T-helper 17 cell (primary cell): ENCODE data around the gene ICOSLG. TPM values are rescaled to one million over a fixed set of nuclear protein-coding genes. Genes with fewer than 3 reads are reported as not detected.

Experiments
- ATAC-seq: fragments of 150-1000 bp; cut with Tn5 transposase; 2 replicates; pipeline ENCODE4 v1.10.0; 2021; ENCODE audit warnings: mild to moderate bottlenecking, moderate library complexity
- DNase-seq, 3 donors: peaks; one replicate each; pipeline versions ENCODE4 v3.0.0 to v3.0.0-alpha.2; 2020 to 2021
- H3K9me3 ChIP-seq: one replicate; pipeline ENCODE4 v1.7.0; 2013; ENCODE audit warnings: low read length, mild to moderate bottlenecking; ENCODE audit not compliant: control insufficient read depth, poor library complexity, severe bottlenecking
- H3K27ac Mint-ChIP-seq: one replicate; pipeline ENCODE4 v1.8.0; 2022; ENCODE audit warnings: mild to moderate bottlenecking, moderate library complexity, mixed read lengths
- H3K27me3 Mint-ChIP-seq: one replicate; pipeline ENCODE4 v1.8.0; 2022; ENCODE audit warnings: mixed read lengths
- H3K36me3 Mint-ChIP-seq: one replicate; pipeline ENCODE4 v1.8.0; 2022; ENCODE audit warnings: low read depth, mixed read lengths
- H3K4me1 Mint-ChIP-seq: one replicate; pipeline ENCODE4 v1.8.0; 2022; ENCODE audit warnings: mild to moderate bottlenecking, mixed read lengths
- H3K4me3 Mint-ChIP-seq: one replicate; pipeline ENCODE4 v1.8.0; 2022; ENCODE audit warnings: mild to moderate bottlenecking, moderate library complexity, mixed read lengths
- total RNA-seq, 4 donors: library from RNA in 2 of 4; stranded (reverse) in 2 of 4; gene quantifications; one replicate each; pipeline ENCODE4 v1.2.3 and lab custom pipeline; 2022 to 2026

ICOSLG gene
- total RNA-seq, 2 donors from 2014 or later, result 9.4 to 19.1 TPM

DNA sequence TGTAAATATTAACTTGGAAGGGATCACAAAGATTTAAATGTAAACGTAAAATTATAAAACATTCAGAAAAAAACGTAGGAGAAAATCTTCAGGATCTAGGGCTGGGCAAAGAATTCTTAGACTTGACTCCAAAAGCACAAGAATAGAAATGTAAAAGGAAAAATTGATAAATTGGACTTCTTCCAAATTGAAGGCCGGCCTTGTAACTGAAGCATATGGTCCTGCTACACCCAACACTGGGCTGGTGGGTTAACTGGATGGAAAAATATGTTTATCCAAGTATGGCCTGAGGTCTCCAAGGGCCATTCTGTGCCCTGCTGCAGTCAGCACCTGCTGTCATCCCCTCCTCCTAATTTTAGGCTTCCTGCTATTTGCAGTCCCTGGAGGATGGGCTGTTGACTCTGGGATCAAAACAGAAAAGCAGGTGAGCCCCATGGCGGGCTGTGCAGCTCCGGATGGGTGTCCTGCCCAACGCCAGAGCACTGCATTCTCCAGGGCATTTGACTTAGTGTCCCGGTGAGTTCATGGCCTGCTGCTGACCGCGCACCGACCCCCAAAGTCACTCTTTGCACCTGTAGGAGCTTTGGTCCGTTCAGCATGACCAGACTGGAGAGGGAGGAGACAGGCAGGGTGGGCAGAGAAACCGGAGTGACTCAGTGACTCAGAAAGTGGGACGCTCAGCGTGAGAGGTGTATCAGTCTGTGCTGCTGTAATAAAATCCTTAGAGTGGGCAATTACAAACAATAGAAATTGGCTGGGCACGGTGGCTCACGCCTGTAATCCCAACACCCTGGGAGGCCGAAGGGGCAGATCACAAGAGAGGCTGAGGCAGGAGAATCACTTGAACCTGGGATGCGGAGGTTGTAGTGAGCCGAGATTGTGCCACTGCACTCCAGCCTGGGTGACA is 38.9 kb upstream of the ICOSLG start:
- H3K4me3 Mint-ChIP-seq, result no peak overlapping the region

DNA sequence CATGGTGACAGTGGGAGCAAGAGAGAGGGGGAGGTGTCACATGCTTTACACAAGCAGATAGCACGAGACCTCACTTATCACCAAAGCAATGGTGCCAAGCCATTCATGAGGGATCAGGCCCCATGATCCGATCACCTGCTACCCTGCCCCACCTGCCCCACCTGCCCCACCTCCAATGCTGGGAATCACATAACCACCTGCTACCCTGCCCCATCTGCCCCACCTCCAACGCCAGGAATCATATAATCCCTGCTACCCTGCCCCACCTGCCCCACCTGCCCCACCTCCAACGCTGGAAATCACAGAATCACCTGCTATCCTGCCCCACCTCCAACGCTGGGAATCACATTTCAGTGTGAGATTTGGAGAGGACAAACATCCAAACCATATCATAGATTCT is 34.3 kb upstream of the ICOSLG start:
- H3K27ac Mint-ChIP-seq, result no peak overlapping the region
- peaks cover 2% of the 10 kb centered on the region for H3K4me1 Mint-ChIP-seq
- H3K9me3 ChIP-seq, result no peaks in the 10 kb centered on the region
- no peaks in the 10 kb centered on the region for H3K36me3 Mint-ChIP-seq
- DNase-seq, result peak in 1 of 3 donors; percentile 0
- ATAC-seq, result no peak
- no peak overlapping the region for H3K4me3 Mint-ChIP-seq
- H3K27me3 Mint-ChIP-seq, result no peaks in the 10 kb centered on the region

More for the DNA sequence above, 38.9 kb upstream of the ICOSLG start:
- H3K9me3 ChIP-seq, result no peaks in the 10 kb centered on the region
- Mint-ChIP-seq H3K4me1 (peaks cover 6% of the 10 kb centered on the region), H3K36me3 (no peaks in the 10 kb centered on the region), H3K27ac (no peak overlapping the region), H3K27me3 (no peaks in the 10 kb centered on the region)
- DNase-seq (peak in 1 of 3 donors; percentile 3), ATAC-seq (no peak)

DNA sequence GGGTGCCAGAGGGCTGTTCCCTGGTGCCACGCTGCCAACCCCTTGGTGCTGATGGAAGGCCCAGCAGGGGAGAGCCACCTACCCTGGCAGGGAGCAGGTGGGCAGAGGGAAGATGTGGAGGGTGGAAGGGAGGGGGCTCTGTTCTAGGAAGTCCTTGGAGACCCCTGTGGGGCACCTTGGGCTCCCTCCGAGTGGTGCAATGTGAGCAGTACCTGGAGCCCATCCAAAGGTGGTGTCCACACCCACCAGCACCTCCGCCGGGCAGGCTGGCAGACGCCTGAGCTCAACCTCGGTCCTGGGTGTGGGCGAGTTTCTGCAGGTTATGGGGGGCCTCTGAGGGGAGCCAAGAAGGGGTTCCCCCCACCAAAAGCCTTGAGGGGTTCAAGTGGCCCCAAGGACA is 32.3 kb upstream of the ICOSLG start:
- DNase-seq, result peak in 1 of 3 donors; percentile 8
- peaks cover 3% of the 10 kb centered on the region for H3K4me1 Mint-ChIP-seq
- no peak for ATAC-seq
- H3K9me3 ChIP-seq, result no peaks in the 10 kb centered on the region
- H3K4me3 Mint-ChIP-seq, result no peak overlapping the region
- H3K27ac Mint-ChIP-seq, result no peak overlapping the region
- H3K36me3 Mint-ChIP-seq, result no peaks in the 10 kb centered on the region
- no peaks in the 10 kb centered on the region for H3K27me3 Mint-ChIP-seq

DNA sequence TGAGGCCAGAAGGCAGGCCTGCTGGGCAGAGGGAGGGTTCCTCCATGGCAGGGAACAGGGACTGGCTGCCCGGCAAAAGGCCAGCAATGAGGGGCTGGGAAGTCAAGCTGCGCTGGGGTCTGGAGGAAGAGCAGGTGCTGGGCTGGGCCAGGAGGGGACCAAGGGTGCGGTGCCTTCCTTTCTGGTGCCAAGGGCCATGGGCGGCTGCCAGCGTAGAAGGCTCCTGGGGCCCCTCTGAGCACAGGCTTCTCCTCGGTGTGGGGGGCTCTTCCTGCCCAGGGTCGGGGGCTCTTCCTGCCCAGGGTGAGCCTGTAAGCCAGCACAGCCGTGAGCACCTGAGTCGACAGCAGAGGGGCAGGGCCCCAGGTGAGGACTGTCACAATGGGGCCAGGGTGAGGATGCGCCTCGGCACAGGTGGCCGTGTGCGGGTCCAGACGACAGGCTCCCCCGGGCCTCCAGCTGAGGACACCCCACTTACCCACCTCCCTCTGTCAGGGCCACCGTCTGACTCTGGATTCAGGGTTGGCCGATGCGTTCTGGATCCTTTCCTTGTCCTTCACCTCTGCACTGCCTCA is 31.6 kb upstream of the ICOSLG start:
- no peak overlapping the region for H3K27ac Mint-ChIP-seq
- H3K4me3 Mint-ChIP-seq, result peak overlapping the region; percentile 55
- no peaks in the 10 kb centered on the region for H3K36me3 Mint-ChIP-seq
- no peaks in the 10 kb centered on the region for H3K27me3 Mint-ChIP-seq
- no peaks in the 10 kb centered on the region for H3K9me3 ChIP-seq
- DNase-seq (peak in 1 of 3 donors; percentile 4), ATAC-seq (no peak)
- peaks cover 3% of the 10 kb centered on the region for H3K4me1 Mint-ChIP-seq

DNA sequence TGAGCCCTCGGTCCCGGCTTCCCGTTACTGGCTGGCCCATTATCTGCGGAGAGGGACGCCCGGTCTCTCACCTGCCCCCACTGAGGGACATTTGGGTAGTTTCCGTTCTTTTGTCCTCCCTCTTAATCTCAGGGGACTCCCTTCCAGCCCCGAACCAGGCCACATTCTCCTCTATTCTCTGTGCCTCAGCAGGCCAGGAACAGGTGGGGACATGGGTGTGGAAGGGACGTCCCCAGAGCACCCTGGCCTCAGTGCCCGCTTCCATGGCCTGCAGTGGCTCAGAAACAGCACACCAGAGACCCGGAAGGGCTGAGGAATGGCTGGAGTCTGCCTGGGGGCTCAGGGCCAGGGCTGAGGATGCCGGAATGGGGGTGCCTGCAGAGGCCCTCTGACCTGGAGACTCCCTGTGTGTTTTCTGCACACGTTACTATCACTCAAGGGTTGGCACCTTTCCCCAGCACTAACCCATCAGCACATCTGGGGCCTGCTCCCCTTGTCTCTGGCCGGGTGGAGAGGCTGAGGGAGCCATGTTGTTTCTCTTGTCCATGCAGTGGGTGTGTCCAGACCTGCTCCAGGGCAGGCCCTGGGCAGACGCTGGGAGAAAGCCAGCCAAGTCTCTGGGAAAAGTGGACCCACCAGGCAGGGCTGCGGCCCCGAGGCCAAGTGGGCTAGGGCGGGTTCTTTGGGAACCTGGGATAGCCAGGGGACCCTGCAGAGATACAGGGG is 31.0 kb upstream of the ICOSLG start:
- no peak overlapping the region for H3K27ac Mint-ChIP-seq
- peak overlapping the region; percentile 55 for H3K4me3 Mint-ChIP-seq
- H3K4me1 Mint-ChIP-seq, result peaks cover 3% of the 10 kb centered on the region
- no peaks in the 10 kb centered on the region for H3K9me3 ChIP-seq
- no peaks in the 10 kb centered on the region for H3K36me3 Mint-ChIP-seq
- no peaks in the 10 kb centered on the region for H3K27me3 Mint-ChIP-seq
- peak in 1 of 3 donors; percentile 8 for DNase-seq
- no peak for ATAC-seq

DNA sequence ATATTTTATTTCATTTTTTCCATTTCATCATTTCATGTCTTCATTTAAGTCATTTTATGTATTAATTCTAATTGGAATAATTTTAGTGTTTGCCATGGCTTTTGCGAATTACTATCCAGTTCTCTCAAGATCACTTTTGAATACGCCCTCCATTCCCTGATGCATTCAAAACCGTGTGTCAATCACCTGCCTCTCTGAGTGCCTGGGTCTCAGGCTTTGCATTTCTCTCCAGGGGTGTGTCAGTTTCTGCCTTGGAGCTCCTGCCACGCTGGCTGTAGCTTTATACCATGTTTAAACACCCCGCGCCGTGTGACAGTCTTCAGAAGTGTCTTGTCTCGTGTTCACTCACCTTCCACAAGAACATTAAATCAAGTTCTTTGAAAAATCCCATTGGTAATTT is 28.3 kb upstream of the ICOSLG start:
- Mint-ChIP-seq H3K36me3 (no peaks in the 10 kb centered on the region), H3K4me3 (no peak overlapping the region), H3K27me3 (no peaks in the 10 kb centered on the region), H3K27ac (no peak overlapping the region), H3K4me1 (peaks cover 3% of the 10 kb centered on the region)
- no peak for ATAC-seq
- peak in 1 of 3 donors; percentile 7 for DNase-seq
- H3K9me3 ChIP-seq, result no peaks in the 10 kb centered on the region

DNA sequence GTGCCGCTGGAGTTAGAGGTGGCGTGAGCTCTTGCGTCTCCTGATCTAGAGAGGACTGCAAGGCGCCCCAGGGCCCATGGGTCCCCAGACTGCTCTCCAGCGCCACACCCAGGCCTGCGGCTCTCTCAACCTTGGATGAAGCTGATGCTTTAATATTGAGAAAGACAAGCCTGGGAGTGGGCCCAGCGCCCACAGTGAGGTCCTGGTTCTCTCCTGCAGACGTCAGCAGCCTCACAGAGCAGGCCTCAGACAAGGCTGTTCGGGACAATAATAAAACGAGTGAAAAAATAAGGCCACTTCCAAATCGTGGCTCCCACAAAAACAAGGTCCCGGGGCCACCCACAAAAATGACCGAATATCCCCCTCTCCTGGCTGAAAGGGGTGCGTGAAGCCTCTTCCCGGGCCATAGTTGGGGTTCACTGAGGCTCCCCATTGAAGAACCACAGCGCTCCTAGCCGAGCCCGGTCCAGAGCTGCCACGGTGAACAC is 27.0 kb upstream of the ICOSLG start:
- Mint-ChIP-seq H3K36me3 (no peaks in the 10 kb centered on the region), H3K4me1 (peaks cover 3% of the 10 kb centered on the region), H3K4me3 (no peak overlapping the region), H3K27ac (no peak overlapping the region), H3K27me3 (no peaks in the 10 kb centered on the region)
- peak in 1 of 3 donors; percentile 11 for DNase-seq
- no peaks in the 10 kb centered on the region for H3K9me3 ChIP-seq
- ATAC-seq, result no peak

DNA sequence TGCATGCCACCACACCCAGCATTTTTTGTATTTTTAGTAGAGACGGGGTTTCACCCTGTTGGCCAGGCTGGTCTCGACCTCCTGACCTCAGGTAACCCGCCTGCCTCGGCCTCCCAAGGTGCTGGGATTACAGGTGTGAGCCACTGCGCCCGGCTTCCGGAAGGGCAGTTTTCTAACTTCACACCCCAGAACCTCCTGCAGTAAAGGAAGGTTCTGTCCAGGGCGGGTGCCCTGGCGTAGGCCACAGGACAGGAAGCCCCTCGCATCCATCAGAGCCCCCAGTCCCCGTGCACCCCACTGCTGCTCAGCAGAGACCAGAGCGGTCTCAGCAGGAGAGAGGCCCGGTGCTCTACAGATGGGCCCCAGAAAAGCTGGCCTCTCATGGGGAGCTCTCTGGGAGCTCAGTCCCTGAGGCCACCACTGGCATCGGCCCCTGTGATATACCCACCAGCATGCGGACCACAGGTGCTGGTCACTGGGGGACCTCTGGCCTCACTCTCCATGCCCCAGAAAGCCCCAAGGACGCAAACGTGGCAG is 25.1 kb upstream of the ICOSLG start:
- DNase-seq (no peak), ATAC-seq (no peak)

DNA sequence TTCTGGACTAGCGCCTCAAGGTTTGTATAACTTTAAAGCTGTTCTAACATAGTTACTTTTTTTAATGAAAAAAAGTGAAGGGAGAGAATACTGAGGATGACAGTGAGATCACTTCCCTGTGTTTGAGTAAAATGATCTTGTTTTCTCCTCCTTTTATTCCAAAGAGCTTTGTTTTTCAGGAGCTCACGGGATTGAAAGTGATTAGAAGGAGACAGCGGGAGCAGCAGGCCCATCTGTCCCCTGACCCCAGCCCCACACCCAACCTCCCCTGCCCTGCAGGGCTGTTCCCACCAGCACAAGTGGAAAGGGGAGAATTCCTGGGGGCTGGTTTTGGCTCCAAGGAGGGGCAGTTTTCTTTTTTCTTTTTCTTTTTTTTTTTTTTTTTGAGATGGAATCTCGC is 23.0 kb upstream of the ICOSLG start:
- H3K36me3 Mint-ChIP-seq, result no peaks in the 10 kb centered on the region
- DNase-seq, result no peak

More for the DNA sequence above, 25.1 kb upstream of the ICOSLG start:
- no peaks in the 10 kb centered on the region for H3K27me3 Mint-ChIP-seq
- peaks cover 3% of the 10 kb centered on the region for H3K4me1 Mint-ChIP-seq
- H3K4me3 Mint-ChIP-seq, result no peak overlapping the region
- H3K9me3 ChIP-seq, result no peaks in the 10 kb centered on the region
- no peak overlapping the region for H3K27ac Mint-ChIP-seq
- no peaks in the 10 kb centered on the region for H3K36me3 Mint-ChIP-seq

DNA sequence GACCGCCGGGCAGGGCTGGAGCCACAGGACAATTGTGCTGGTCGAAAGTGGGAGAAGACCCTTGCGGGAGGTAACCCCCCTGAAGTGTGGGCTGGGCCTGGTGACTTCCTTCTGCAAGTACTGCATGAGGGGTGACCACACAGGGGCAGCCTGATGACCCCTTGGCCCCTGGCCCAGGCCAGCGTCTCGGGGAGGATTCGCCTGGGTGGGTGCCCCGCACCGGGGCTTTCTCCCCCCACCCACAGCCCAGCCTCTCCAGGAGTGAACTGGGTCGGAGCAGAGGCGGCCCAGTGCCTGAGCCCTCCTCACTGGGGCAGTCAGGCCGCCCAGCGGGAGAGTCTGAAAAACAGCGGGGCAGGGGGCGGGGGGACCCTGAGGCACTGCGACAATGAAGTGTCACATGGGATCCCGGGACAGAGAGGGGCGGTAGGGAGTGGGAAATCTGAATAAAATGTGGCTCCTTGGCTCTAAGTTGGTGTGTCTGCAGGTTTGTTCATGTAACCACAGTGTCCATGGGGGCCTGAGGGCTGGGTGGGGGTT is 22.5 kb upstream of the ICOSLG start:
- no peaks in the 10 kb centered on the region for H3K9me3 ChIP-seq
- ATAC-seq, result no peak
- Mint-ChIP-seq H3K27ac (no peak overlapping the region), H3K4me1 (no peaks in the 10 kb centered on the region), H3K36me3 (no peaks in the 10 kb centered on the region), H3K27me3 (peaks cover 6% of the 10 kb centered on the region), H3K4me3 (no peak overlapping the region)
- DNase-seq, result no peak

More for the DNA sequence above, 23.0 kb upstream of the ICOSLG start:
- no peaks in the 10 kb centered on the region for H3K9me3 ChIP-seq
- Mint-ChIP-seq H3K4me1 (no peaks in the 10 kb centered on the region), H3K27me3 (peaks cover 1% of the 10 kb centered on the region), H3K4me3 (no peak overlapping the region), H3K27ac (no peak overlapping the region)
- no peak for ATAC-seq

DNA sequence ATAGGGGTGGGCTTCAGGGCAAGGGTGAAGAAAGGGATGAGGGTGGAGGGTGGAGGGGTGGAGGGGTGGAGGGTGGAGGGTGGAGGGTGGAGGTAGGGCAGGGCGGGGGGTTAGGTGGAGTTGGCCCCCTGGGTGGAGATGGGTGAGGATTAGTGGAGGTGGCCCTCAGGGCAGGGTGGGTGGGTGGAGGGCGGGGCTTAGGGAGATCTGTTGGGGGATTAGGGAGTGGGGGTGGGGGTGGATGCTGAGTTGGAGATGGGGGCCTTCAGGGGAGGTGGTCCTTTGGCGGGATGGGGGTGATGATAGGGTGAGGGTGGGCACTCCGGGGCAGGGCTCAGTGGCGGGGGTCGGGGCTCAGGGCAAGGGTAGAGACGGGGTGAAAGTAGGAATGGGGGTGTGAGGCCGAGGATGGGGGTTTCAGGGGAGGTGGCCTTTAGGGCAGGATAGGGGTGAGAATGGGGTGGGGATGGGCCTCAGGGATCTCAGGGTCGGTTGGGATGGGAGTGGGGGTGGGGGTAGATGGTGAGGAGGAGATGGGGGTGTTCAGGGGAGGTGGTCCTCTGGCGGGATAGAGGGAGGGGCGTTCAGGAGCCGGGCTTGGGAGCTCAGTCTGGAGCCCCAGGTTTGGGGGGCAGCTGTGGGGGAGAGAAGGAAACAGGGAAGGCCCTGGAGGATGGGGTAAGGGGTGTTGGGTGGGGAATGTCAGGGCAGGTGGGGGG is 21.8 kb upstream of the ICOSLG start:
- ATAC-seq, result no peak
- H3K9me3 ChIP-seq, result no peaks in the 10 kb centered on the region
- no peak overlapping the region for H3K27ac Mint-ChIP-seq
- no peaks in the 10 kb centered on the region for H3K36me3 Mint-ChIP-seq
- H3K4me3 Mint-ChIP-seq, result no peak overlapping the region
- DNase-seq, result no peak
- peaks cover 7% of the 10 kb centered on the region for H3K27me3 Mint-ChIP-seq
- no peaks in the 10 kb centered on the region for H3K4me1 Mint-ChIP-seq

DNA sequence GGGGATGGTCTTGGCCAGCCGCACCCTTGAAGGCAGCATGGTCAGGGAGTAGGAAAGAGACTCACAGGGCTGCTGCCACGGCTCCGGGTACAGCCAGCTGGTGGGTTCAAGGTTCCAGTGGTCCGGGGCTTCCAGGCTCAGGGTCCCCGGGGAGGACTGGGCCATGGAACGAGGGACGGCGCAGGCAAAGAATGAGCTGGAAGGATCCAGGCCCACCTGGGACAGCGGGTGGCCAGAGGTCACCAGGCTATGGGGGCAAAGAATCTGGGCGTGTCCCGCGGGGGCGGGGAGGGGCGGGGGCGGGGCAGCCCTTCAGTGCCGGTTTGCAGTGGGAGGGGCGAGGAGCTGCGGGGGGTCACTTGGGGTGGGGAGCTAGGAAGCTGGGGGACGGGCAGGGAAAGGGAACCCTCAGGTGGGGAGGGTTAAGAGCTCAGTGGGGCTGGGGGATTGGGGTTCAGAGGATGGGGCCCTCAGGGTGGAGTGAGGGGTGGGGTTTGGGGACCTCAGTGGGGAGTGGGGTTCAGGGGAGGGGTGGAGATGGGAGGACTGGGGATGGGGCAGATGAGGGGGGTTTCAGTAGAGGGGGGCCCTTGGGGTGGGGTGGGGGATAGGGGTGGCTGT is 21.0 kb upstream of the ICOSLG start, which contains the start of gene DNMT3L:
DNMT3L (minus strand) TSS at position 223 of the 621 bp plus-strand sequence. CDS start 638 bp downstream, outside the sequence.
- H3K4me1 Mint-ChIP-seq, result no peaks in the 10 kb centered on the region

More for the DNA sequence above, 21.0 kb upstream of the ICOSLG start, which contains the start of gene DNMT3L:
- no peaks in the 10 kb centered on the region for H3K36me3 Mint-ChIP-seq
- H3K27ac Mint-ChIP-seq, result no peak within 1 kb of the TSS
- H3K4me3 Mint-ChIP-seq, result no peak within 1 kb of the TSS
- H3K27me3 Mint-ChIP-seq, result peaks cover 7% of the 10 kb centered on the region
- H3K9me3 ChIP-seq, result no peaks in the 10 kb centered on the region
- DNase-seq (no peak), ATAC-seq (no peak)
